Hindlimb muscle (tissue), 1 donor: ENCODE measurements around the gene ARL4D. TPM values are rescaled to one million over a fixed set of nuclear protein-coding genes. Genes with fewer than 3 reads are reported as not detected.

Source experiments
- DNase-seq: peaks from one replicate; pipeline ENCODE4 v3.0.0-alpha.2; 2013
- polyA plus RNA-seq: library from polyadenylated mRNA; unstranded; fragments of 120-200 nt; gene quantifications from one replicate; pipeline ENCODE4 v1.2.1, GENCODE V29; 2013; ENCODE audit not compliant: insufficient read length

ARL4D gene
- polyA plus RNA-seq, 1 donor = 10.7 TPM

DNA sequence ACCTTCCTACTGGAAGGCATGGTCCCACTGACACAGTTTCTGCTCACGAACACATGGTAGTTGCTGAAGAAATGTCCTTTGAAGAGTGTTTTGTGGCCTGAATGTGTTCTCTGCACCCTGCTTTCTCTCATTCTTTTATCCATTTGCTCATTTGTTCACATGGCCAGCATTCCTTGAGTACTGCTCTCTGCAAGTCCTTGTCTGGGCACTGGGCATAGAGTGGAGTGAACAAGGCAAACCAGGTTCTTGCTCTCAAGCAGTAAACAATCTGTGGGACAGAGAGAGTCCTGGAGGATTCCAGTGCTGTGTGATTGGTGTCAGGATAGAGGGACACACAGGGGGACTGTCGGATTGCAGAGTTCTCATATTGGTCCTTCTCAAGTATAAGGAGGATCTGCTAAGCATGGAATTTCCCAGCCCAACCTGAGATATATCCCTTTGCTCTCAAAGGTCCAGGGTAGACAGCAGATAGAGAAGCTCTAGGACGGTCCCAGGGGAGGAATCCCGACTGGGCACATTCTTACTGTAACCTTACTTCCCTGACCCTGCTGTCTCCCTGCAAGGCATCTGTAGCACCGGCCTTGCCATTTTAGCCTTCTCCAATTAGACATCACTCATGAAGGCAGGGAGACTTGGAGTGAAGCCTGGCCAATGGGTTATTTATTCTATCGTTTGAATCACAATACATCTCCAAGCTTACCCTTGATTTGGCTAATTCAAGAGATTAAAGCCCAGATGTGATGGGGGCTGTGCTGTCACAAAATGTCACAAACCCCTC is 32.3 kb downstream of the ARL4D start:
- no peak for DNase-seq

- peak; percentile 72 for DNase-seq
Measured at GRCh38 chr17:43431714-43432523, 33.1 kb downstream of the ARL4D start.

GRCh38 chr17:43434902-43435319 is 36.1 kb downstream of the ARL4D start:
- DNase-seq = no peak

GRCh38 chr17:43437756-43438155 is 39.0 kb downstream of the ARL4D start:
- DNase-seq = no peak

DNA sequence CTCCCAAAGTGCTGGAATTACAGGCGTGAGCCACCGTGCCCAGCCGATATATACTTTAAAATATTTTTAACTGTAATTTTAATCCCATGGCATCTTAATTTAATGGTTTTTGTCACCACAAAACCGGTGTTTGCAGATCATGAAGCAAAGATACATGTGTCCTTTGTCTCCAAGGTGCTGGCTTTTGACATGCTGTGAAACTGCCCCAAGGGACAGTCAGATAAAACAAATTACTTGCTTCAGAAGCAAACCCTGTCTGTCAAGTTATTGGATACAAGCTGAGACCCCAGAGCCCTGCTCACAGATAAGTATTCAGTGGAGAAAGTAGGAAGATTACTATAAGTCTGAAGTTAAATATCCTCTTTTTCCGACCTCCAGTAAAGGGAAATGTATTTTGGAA is 39.8 kb downstream of the ARL4D start:
- DNase-seq = no peak

GRCh38 chr17:43439041-43439440 is 40.2 kb downstream of the ARL4D start:
- DNase-seq = no peak

- DNase-seq = no peak
Measured at GRCh38 chr17:43442711-43443110, 43.9 kb downstream of the ARL4D start.

- DNase-seq = no peak
Measured at GRCh38 chr17:43443381-43443780, 44.6 kb downstream of the ARL4D start.

GRCh38 chr17:43444223-43445008 is 45.6 kb downstream of the ARL4D start:
- DNase-seq = no peak

GRCh38 chr17:43445009-43445589 is 46.3 kb downstream of the ARL4D start:
- DNase-seq = no peak

GRCh38 chr17:43446773-43447172 is 48.0 kb downstream of the ARL4D start:
- no peak for DNase-seq

DNA sequence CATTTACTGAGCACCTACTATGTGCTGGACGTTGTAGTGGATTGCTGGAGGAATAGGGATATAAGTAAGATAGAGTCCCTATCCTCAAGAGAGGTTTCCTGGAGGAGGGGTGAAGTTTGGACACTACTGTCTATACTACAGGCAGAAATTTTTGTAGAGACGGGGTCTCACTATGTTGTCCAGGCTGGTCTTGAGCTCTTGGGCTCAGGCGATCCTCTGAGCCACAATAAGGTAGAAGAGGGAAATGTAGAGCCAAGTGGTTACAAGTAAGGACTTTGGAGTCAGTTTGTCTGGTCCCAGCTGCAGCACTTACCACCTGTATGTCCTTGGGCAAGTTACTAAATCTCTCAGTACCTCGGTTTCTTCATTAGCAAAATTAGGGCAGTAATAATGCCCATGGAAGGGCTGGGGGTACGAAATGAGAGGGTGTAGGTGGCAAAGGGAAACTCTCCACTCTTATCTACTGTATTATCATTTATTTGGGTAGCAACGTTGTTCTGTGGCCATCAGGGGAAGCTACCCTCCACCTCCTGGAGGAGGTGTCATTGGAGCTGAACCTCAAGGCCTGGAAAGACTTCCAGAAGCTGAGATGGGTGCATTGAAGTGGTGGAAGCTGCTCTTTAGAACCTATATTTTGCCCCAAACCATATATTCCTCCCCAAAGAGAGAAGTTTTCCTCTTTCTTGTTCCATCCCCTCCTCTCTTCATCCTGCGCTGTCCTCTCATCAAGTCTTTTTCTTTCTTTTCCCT is 50.1 kb downstream of the ARL4D start:
- DNase-seq = no peak

- DNase-seq = no peak
Measured at GRCh38 chr17:43449470-43450248, 50.9 kb downstream of the ARL4D start.

Other genes with a start within 250 kb of the ARL4D start
- 59.3 TPM for gene NBR1, start 227.8 kb upstream of the ARL4D start, polyA plus RNA-seq
- gene TMEM106A, start 187.1 kb upstream of the ARL4D start, polyA plus RNA-seq = 9.5 TPM
- gene CCDC200, start 170.4 kb upstream of the ARL4D start, polyA plus RNA-seq = 11.2 TPM
- gene RNU2-1, start 165.0 kb upstream of the ARL4D start, polyA plus RNA-seq = 2.1 TPM
- gene DHX8, start 85.0 kb downstream of the ARL4D start, polyA plus RNA-seq = 27.0 TPM
- gene ETV4, start 147.3 kb downstream of the ARL4D start, polyA plus RNA-seq = 4.3 TPM